Natural killer cell treated with Interleukin-12 subunit alpha and Interleukin-12 subunit beta and Interleukin-15 and Interleukin-18, amount 100 ng/mL, for 72 hours (primary cell): ENCODE data around the gene YWHAG. TPM values are rescaled to one million over a fixed set of nuclear protein-coding genes. Genes with fewer than 3 reads are reported as not detected.
"Not testable (repeated sequence)": the region's sequence is repeated elsewhere in the genome, so short reads cannot be mapped to it uniquely, and the experiment has no call there.

Experiments
- ATAC-seq, 2 donors: fragments of 150-1000 bp; cut with Tn5 transposase in 1 of 2; sonication (Bioruptor Pico), chemical (Tn5 transposase) in 1 of 2; 2 replicates each; pipeline ENCODE4 v1.10.0; 2021
- DNase-seq: peaks from one replicate; pipeline ENCODE4 v3.0.0; 2022; ENCODE audit warnings: low spot score
- H3K27ac Mint-ChIP-seq, 2 donors: 1 replicate in 1 of 2; 2 replicates in 1 of 2; pipeline ENCODE4 v1.8.0; 2022; ENCODE audit warnings: mixed read lengths in 2 of 2, mild to moderate bottlenecking in 1 of 2, moderate library complexity in 1 of 2
- H3K27me3 Mint-ChIP-seq, 2 donors: 1 replicate in 1 of 2; 2 replicates in 1 of 2; pipeline ENCODE4 v1.8.0; 2022; ENCODE audit warnings: mixed read lengths in 2 of 2
- H3K36me3 Mint-ChIP-seq: one replicate; pipeline ENCODE4 v1.8.0; 2022; ENCODE audit warnings: mixed read lengths
- H3K4me1 Mint-ChIP-seq, 2 donors: 1 replicate in 1 of 2; 2 replicates in 1 of 2; pipeline ENCODE4 v1.8.0; 2022; ENCODE audit warnings: low read depth in 2 of 2, mixed read lengths in 2 of 2, mild to moderate bottlenecking in 1 of 2
- H3K4me3 Mint-ChIP-seq: one replicate; pipeline ENCODE4 v1.8.0; 2022; ENCODE audit warnings: mixed read lengths
- H3K9me3 Mint-ChIP-seq: 2 replicates; pipeline ENCODE4 v1.8.0; 2022; ENCODE audit warnings: mixed read lengths
- total RNA-seq, 2 donors: library from RNA; stranded (reverse); gene quantifications; one replicate each; pipeline ENCODE4 v1.2.3, GENCODE V29; 2022

The YWHAG gene
- total RNA-seq, 2 donors from 2014 or later = 115 to 154 TPM

DNA sequence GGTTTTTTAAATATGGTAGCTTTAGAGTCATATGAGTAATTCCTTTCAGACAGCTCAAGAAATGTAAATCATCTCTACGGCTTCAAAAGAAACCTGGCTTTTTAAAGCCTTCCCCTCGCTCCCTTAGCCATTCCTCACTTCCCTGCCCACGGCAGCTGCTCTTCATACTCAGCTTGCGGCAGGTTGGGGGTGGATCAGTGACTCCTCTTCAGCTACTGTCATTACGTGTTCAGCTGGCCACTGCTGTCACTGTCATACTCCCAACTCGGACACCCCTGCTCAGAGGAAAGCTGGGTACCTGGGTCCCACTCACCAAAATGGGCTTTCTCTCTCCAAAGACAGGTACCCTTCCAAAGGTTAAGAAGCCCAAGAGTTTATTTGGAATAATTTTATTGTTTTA lies 6.6 kb downstream of the YWHAG start:
- H3K4me3 Mint-ChIP-seq = no peak overlapping the region
- peaks cover 42 to 47% of the 10 kb centered on the region in 2 donors for H3K4me1 Mint-ChIP-seq
- H3K36me3 Mint-ChIP-seq = peaks cover 23% of the 10 kb centered on the region
- no peaks in the 10 kb centered on the region for H3K9me3 Mint-ChIP-seq
- H3K27me3 Mint-ChIP-seq = no peaks in the 10 kb centered on the region
- no peak for DNase-seq
- no peak for ATAC-seq
- H3K27ac Mint-ChIP-seq = no peak overlapping the region

DNA sequence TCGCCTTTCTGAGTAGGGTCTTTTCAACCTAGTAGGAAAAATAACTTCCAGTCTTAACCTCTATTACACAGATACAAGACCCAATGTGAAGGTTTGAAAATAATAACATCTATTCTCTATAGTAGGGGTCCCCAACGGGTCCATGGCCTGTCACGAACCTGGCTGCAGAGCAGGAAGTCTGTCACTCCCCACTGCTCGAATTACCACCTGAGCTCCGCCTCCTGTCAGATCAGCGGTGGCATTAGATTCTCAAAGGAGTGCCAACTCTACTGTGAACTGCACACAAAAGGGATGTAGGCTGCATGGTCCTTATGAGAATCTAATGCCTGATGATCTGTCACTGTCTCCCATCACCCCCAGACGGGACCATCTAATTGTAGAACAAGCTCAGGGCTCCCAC lies 7.4 kb downstream of the YWHAG start:
- Mint-ChIP-seq H3K9me3 (no peaks in the 10 kb centered on the region), H3K27me3 (no peaks in the 10 kb centered on the region), H3K27ac (peak overlapping the region in 1 of 2 donors; percentile 40), H3K36me3 (peaks cover 25% of the 10 kb centered on the region), H3K4me3 (no peak overlapping the region), H3K4me1 (peaks cover 43 to 50% of the 10 kb centered on the region in 2 donors)
- ATAC-seq = no peak
- DNase-seq = no peak

DNA sequence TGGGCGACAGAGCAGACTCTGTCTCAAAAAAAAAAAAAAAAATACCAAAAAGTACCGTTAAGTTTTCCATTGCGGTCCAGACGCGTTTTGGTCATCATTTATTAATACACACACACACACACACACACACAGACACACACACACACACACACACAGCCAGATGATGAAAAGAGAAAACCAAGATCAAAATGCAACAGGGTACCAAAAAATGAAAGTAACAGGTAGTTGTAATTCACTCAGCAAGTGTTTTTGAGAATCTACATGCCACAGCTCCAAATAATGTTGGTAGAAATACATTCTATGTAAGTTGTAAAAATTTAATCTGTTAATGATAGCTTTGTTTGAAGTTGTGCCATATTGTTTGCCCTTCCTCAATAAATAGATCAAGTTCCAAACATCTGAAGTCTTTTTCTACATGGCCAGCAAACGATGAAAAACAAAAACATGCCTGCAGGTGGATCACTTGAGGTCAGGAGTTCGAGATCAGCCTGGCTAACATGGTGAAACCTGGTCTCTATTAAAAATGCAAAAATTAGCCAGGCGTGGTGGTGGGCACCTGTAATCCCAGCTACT lies 9.4 kb downstream of the YWHAG start:
- Mint-ChIP-seq H3K4me3 (no peak overlapping the region), H3K4me1 (peaks cover 38 to 47% of the 10 kb centered on the region in 2 donors), H3K27me3 (no peaks in the 10 kb centered on the region), H3K36me3 (peaks cover 29% of the 10 kb centered on the region), H3K27ac (no peak overlapping the region), H3K9me3 (no peaks in the 10 kb centered on the region)
- DNase-seq (no peak), ATAC-seq (no peak)

DNA sequence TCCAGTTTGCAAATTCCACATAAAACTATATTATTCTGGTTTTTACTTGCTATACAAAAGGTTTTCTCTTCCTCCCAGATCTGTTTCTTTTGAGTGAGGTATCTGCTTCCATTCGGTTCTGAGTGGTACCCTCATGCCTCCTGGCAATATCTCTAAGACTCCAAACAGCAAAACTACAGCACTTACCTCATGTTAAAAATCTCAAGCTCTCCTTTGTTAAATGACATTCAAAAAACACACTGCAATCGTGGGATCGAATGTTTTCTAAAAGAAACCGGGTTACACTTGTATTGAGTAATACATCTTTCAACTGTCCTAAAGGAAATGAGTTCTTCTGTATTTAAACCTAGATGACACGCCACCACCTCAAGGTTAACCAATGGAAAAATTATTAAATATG lies 11.1 kb downstream of the YWHAG start:
- no peak overlapping the region for H3K4me3 Mint-ChIP-seq
- no peaks in the 10 kb centered on the region for H3K27me3 Mint-ChIP-seq
- no peak for DNase-seq
- H3K9me3 Mint-ChIP-seq = no peaks in the 10 kb centered on the region
- peaks cover 39% of the 10 kb centered on the region for H3K36me3 Mint-ChIP-seq
- peak overlapping the region; percentile 4 to 38 for H3K27ac Mint-ChIP-seq
- no peak for ATAC-seq
- H3K4me1 Mint-ChIP-seq = peaks cover 48 to 52% of the 10 kb centered on the region in 2 donors

DNA sequence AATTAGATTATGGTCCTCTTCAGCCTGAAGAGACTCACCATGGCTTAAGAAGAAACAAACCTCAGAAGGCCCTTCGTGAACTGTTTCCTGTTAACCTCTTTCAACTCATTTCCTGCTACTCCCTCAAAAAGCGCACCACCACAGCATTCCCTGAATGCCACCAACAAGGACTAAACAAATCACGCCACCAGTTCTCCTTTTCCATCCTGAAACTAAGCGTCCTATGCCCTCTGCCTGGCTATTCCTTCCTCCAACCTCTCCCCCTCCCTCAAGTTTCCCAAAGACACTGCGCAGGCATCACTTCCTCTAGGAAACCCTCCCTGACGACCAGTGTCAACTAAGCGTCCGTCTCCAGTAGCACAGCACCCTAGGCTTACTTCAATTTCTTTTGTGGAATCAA lies 12.0 kb downstream of the YWHAG start:
- no peaks in the 10 kb centered on the region for H3K9me3 Mint-ChIP-seq
- no peaks in the 10 kb centered on the region for H3K27me3 Mint-ChIP-seq
- H3K27ac Mint-ChIP-seq = peak overlapping the region; percentile 27 to 38
- H3K36me3 Mint-ChIP-seq = peaks cover 39% of the 10 kb centered on the region
- no peak overlapping the region for H3K4me3 Mint-ChIP-seq
- ATAC-seq (no peak), DNase-seq (no peak)
- peaks cover 51 to 52% of the 10 kb centered on the region in 2 donors for H3K4me1 Mint-ChIP-seq

DNA sequence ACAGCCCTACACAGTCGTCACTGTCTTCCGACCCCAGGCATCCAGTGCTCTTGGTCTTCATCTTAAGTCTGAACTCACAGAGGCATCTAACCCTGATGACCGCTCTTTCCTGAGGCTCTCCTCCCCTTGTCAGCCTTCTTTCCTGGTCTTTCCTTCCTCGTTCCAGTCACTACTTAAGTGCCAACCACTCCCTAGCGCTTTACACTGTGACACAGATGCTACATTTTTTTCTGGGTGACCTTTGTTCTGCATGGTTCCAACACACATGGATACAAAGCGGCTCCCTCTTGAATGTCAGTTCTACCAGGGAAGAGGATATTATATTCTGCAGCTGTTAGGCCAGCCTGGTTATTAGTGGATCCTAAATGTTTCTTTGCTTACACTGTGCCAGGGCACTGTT lies 12.7 kb downstream of the YWHAG start:
- DNase-seq = no peak
- Mint-ChIP-seq H3K4me3 (no peak overlapping the region), H3K4me1 (peaks cover 50 to 53% of the 10 kb centered on the region in 2 donors), H3K36me3 (peaks cover 39% of the 10 kb centered on the region), H3K9me3 (no peaks in the 10 kb centered on the region), H3K27me3 (no peaks in the 10 kb centered on the region), H3K27ac (peak overlapping the region; percentile 27 to 38)
- no peak for ATAC-seq

DNA sequence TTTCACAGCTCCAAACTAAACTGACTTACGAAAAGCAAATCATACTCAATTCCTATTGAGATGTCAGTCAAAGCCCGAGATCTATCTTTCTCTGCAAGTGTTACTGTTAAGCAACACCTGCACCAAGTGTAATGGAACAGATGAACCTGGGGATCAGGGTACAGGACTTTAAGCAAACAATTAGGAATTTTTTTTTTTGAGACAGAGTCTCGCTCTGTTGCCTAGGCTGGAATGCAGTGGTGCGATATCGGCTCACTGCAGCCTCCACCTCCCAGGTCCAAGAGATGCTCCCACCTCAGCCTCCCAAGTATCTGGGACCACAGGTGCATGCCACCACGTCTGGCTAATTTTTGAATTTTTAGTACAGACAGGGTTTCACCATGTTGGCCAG lies 14.9 kb downstream of the YWHAG start:
- Mint-ChIP-seq H3K36me3 (peaks cover 34% of the 10 kb centered on the region), H3K4me1 (peaks cover 44 to 57% of the 10 kb centered on the region in 2 donors), H3K27me3 (no peaks in the 10 kb centered on the region), H3K9me3 (no peaks in the 10 kb centered on the region), H3K27ac (no peak overlapping the region), H3K4me3 (no peak overlapping the region)
- ATAC-seq (no peak), DNase-seq (no peak)

DNA sequence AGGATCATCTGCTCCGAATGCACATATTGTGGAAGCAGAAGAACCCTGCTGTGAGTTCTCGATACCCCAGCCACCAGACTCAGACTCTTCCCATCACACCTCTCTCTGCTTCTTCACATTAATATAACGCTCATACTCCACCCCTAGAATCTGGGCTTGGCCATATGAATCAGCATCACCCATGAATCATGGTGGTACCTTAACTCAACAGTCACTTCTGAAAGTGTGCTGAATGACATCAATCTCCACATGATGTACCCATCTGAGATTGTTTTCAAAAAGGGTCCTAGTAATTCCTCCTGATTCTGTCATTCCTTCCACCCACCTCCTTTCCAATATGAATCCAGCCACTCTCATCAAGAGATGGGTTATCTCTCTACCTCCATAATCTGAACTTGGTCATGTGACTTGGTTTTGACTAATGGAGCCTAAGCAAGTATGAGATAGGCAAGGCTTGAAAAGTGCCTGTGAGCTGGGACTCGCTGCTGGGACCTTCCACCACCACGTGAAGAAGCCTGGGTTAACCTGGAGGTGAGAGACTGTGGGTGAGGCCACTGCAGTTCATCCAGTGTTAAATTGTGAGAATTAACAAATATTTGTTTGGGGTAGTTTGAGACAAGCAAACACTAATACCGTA lies 15.4 kb downstream of the YWHAG start:
- peaks cover 34% of the 10 kb centered on the region for H3K36me3 Mint-ChIP-seq
- peaks cover 44 to 57% of the 10 kb centered on the region in 2 donors for H3K4me1 Mint-ChIP-seq
- H3K27ac Mint-ChIP-seq = no peak overlapping the region
- H3K9me3 Mint-ChIP-seq = no peaks in the 10 kb centered on the region
- H3K27me3 Mint-ChIP-seq = no peaks in the 10 kb centered on the region
- DNase-seq (no peak), ATAC-seq (peak; percentile 48 to 77)
- no peak overlapping the region for H3K4me3 Mint-ChIP-seq

DNA sequence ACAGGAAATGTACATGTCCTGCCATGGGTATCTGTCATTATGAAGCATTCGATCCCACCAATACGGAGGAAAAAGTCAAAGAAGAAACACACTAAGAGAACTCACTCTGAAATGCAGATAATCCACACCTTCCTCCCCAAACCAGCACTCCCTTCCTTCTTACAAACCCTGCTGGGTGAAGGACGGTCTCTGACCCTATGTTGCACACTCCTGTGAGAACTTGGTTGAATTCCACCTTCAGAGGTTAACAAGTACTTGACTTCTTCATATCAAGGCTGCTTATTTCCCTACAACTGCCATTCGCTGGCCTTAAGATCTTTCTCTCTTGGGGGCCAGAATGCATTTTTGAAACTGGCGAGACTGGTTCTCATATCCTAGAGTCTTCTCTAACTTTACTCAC lies 16.6 kb downstream of the YWHAG start:
- Mint-ChIP-seq H3K27ac (no peak overlapping the region), H3K4me3 (no peak overlapping the region), H3K27me3 (no peaks in the 10 kb centered on the region), H3K4me1 (peaks cover 44 to 50% of the 10 kb centered on the region in 2 donors), H3K9me3 (no peaks in the 10 kb centered on the region), H3K36me3 (peaks cover 28% of the 10 kb centered on the region)
- DNase-seq = no peak
- ATAC-seq = no peak

DNA sequence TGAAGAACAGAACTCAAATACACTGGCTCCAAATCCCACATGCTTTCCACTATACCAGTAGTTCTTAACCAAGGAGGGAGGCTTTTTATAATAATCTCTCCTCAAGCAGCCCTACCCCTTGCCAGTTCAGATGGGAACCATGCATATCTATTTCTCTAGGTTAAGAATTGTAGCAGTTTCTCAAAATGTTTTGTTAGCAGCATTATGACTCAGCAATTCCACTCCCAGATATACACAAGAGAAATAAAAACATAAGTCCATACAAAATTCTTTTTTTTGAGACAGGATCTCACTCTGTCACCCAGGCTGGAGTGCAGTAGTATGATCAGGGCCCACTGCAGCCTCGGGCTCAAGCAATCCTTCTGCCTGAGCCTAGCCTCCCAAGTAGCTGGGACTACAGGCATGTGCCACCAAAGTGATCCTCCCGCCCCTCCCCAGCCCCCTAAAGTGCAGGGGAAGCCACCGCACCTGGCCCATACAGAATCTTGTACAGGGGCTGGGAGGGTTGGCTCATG lies 18.1 kb downstream of the YWHAG start:
- peaks cover 36 to 37% of the 10 kb centered on the region in 2 donors for H3K4me1 Mint-ChIP-seq
- no peaks in the 10 kb centered on the region for H3K9me3 Mint-ChIP-seq
- no peaks in the 10 kb centered on the region for H3K27me3 Mint-ChIP-seq
- H3K4me3 Mint-ChIP-seq = no peak overlapping the region
- ATAC-seq = no peak
- peak overlapping the region in 1 of 2 donors; percentile 1 for H3K27ac Mint-ChIP-seq
- H3K36me3 Mint-ChIP-seq = peaks cover 15% of the 10 kb centered on the region
- DNase-seq = no peak

DNA sequence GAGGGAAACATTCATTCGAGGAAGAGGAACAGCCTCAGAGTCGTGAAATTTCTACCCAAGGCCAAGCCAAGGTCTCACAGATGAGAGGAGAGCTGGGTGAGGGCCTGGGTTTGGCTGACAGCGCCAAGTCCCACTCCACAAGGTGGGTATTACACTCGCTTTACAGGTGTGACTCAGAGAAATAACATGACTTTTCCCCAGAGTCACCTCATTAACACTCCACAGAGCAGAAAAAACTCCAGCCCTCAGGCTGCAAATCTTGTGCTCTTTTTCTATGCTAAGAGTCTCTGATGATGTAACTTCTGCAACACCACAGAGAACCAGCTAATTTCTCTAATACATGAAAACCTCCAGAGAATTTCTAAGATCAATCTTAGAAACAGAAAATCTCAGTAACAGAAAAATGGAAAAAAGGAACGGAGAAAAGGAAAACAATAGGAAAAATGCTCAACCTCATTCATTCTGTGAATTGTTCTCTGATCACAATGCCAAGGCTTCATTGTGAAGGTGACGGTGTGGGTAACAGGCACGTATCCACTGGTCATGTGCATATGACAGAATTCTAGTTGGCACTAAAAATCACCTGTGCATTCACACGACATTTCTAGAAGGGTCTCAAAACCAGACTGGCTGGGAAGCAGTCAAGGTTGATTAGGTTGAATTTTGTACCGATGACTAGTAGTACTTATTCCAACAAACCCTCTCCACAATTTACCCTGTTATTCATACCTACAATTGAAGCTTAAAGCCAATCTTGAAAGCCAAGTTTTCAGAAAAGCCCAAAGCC lies 20.3 kb downstream of the YWHAG start:
- Mint-ChIP-seq H3K4me3 (no peak overlapping the region), H3K27me3 (no peaks in the 10 kb centered on the region), H3K36me3 (peaks cover 5% of the 10 kb centered on the region), H3K4me1 (peaks cover 30 to 32% of the 10 kb centered on the region in 2 donors), H3K27ac (no peak overlapping the region), H3K9me3 (no peaks in the 10 kb centered on the region)
- DNase-seq (no peak), ATAC-seq (no peak)

DNA sequence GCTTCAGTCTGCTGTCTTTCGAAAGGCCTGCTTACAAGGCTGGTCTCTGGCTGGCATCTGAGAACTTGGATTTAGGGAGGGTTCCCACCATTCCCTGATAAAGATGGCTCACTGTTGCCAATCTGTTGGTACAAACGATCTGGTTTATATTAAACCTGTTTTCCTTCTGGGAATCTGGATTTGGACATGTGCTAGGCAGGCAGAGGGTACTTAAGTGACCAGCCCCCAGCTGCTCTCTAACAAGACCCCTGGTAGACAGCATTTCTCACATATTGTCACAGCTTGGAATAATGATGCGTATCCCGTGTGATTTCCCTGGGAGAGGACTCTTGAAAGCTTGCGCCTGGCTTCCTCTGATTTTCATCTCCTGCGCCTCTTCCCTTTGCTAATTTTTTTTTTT lies 21.6 kb downstream of the YWHAG start:
- H3K27ac Mint-ChIP-seq = no peak overlapping the region
- no peaks in the 10 kb centered on the region for H3K9me3 Mint-ChIP-seq
- ATAC-seq (no peak), DNase-seq (no peak)
- peaks cover 23 to 27% of the 10 kb centered on the region in 2 donors for H3K4me1 Mint-ChIP-seq
- no peaks in the 10 kb centered on the region for H3K27me3 Mint-ChIP-seq
- H3K36me3 Mint-ChIP-seq = no peaks in the 10 kb centered on the region
- H3K4me3 Mint-ChIP-seq = no peak overlapping the region

DNA sequence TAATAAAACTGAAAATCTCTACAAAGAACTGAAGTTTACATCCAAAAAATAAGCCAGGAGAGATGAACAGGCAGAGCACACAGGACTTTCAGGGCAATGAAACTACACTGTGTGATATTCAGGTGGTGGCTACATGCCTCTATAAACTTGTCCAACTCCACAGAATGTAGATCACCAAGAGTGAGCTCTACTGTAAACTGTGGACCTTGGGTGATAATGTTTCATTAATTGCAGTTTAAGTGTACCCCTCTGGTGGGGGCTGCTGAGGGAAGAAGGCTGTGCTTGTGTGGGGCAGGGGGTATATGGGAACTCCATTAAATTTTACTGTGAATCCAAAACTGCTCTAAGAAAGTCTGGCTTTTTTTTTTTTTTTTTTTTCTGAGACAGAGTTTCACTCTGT lies 22.7 kb downstream of the YWHAG start:
- Mint-ChIP-seq H3K4me3 (no peak overlapping the region), H3K9me3 (no peaks in the 10 kb centered on the region), H3K4me1 (peaks cover 18 to 20% of the 10 kb centered on the region in 2 donors), H3K36me3 (no peaks in the 10 kb centered on the region), H3K27ac (no peak overlapping the region), H3K27me3 (no peaks in the 10 kb centered on the region)
- ATAC-seq = no peak
- no peak for DNase-seq

DNA sequence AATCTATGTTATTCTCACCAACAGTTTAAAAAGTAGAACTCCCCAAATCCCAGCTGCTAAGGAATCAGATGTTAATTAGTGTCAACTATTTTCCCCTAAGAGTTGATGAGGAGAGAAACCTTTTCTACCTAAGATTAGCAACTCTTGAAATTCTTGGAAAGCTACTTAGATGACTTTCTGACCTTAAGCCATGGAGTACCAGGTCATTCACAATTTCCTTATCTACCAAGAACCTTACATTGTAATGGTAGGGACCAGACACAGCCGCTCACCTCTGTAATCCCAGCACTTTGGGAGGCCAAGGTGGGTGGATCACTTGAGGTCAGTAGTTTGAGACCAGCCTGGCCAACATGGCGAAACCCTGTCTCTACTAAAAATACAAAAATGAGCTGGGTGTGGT lies 23.4 kb downstream of the YWHAG start:
- not testable (repeated sequence) for H3K9me3 Mint-ChIP-seq, DNase-seq, H3K4me3 Mint-ChIP-seq, H3K27me3 Mint-ChIP-seq, H3K36me3 Mint-ChIP-seq, H3K27ac Mint-ChIP-seq, ATAC-seq
- peaks cover 14 to 17% of the 10 kb centered on the region in 2 donors for H3K4me1 Mint-ChIP-seq
